MCF 10A (cell line): ENCODE results near the gene ABHD12B. TPM values are rescaled to one million over a fixed set of nuclear protein-coding genes. Genes with fewer than 3 reads are reported as not detected.

ENCODE experiments used
- BruUV-seq: library from RNA; stranded (reverse); fragments of 400-500 nt; replicated peaks from 2 replicates; lab custom pipeline; 2021; lab: Mats Ljungman, UMichigan
- CTCF ChIA-PET: fragments of 300-600 bp; sonication (Branson Sonifier 250); formaldehyde crosslinking; extraction: SDS; loops from one replicate; lab custom pipeline; 2021; ENCODE audit warnings: antibody characterized with exemption, inconsistent platforms; lab: Yijun Ruan, JAX
- POLR2A ChIA-PET: fragments of 300-600, 350-650 bp; sonication (Branson Sonifier 250); formaldehyde crosslinking; extraction: SDS; loops from one replicate; lab custom pipeline; 2020; ENCODE audit warnings: antibody characterized with exemption, inconsistent platforms; lab: Yijun Ruan, JAX
- DNase-seq: peaks from one replicate; pipeline ENCODE4 v3.0.0-alpha.2; 2018; ENCODE audit not compliant: unreplicated experiment
- H3K27ac Mint-ChIP-seq: one replicate; pipeline ENCODE4 v1.8.0; 2022; ENCODE audit warnings: mild to moderate bottlenecking, low read depth, mixed read lengths; ENCODE audit not compliant: unreplicated experiment
- H3K27me3 Mint-ChIP-seq: one replicate; pipeline ENCODE4 v1.8.0; 2022; ENCODE audit warnings: mixed read lengths; ENCODE audit not compliant: insufficient read depth, unreplicated experiment
- H3K36me3 Mint-ChIP-seq: one replicate; pipeline ENCODE4 v1.8.0; 2022; ENCODE audit warnings: mild to moderate bottlenecking, moderate library complexity, mixed read lengths; ENCODE audit not compliant: insufficient read depth, unreplicated experiment
- H3K4me1 Mint-ChIP-seq: one replicate; pipeline ENCODE4 v1.8.0; 2022; ENCODE audit warnings: mixed read lengths; ENCODE audit not compliant: insufficient read depth, unreplicated experiment
- H3K4me3 Mint-ChIP-seq: one replicate; pipeline ENCODE4 v1.8.0; 2022; ENCODE audit warnings: mild to moderate bottlenecking, moderate library complexity, mixed read lengths; ENCODE audit not compliant: unreplicated experiment
- H3K9me3 Mint-ChIP-seq: one replicate; pipeline ENCODE4 v1.8.0; 2022; ENCODE audit warnings: mixed read lengths; ENCODE audit not compliant: unreplicated experiment
- CTCF ChIP-seq: fragments of 200-600 bp; IDR thresholded peaks from one replicate; pipeline ENCODE4 v1.8.0; 2022; ENCODE audit warnings: antibody characterized with exemption, mild to moderate bottlenecking; ENCODE audit not compliant: unreplicated experiment
- intact Hi-C: fragments of 100-400 bp; cut with micrococcal nuclease; formaldehyde crosslinking; loops from 2 replicates; pipeline ENCODE4 v1.14.1; 2022
- total RNA-seq: library from RNA; stranded (reverse); gene quantifications from 2 replicates; pipeline ENCODE4 v1.2.3, GENCODE V29; 2022

The ABHD12B gene
- total RNA-seq, 1 experiment from 2014 or later, result not detected

DNA sequence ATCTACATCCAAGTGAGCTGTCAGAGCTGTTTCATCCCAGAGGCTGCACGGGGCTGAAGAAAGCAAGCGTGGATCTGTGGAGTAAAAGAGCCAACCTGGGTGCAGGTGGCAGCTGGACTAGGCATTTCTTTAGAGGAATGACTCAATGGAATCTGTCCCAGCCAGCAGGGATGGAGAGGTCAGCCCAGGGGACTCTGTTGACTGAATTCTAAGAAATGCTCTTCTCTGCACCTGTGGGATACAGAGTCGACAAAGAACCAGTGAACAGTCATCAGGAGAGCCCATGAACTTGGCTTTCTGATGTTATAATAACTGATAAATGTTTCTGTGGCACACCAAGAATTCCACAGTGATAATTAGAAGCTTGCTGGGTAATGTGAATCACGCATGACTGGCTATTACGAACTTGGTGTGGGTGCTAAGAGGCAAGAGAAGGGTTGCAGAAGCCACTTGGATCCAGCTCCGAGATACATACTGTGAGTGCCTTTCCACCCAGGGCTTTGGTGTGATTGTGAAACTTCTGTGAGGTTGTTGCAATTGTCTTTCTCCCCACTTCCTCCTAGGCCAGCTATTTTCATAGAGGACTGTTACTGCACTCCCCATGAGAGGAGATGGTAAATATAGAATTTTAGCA is 56.3 kb downstream of the ABHD12B start:
- Mint-ChIP-seq H3K27me3 (no peaks in the 10 kb centered on the region), H3K27ac (peak overlapping the region; percentile 27), H3K36me3 (peaks cover 68% of the 10 kb centered on the region), H3K4me3 (no peak overlapping the region), H3K4me1 (no peaks in the 10 kb centered on the region), H3K9me3 (no peaks in the 10 kb centered on the region)
- ChIA-PET POLR2A (interaction anchor here (0.9 to 1.6 kb wide), 3 partner anchors 9 to 16 kb away, joined by 3 to 7 read pairs (median 4); partner anchors contain the start of gene PYGL), CTCF (interaction anchor here (0.6 kb wide), 1 partner anchor 70 kb away, joined by 3 read pairs; no protein-coding TSS in a partner anchor)
- peak; percentile 49 for DNase-seq
- no peak for TF ChIP-seq CTCF
- no TSS peak for BruUV-seq
- intact Hi-C loops, result no loop called here

- BruUV-seq, result no TSS peak
- no peak for TF ChIP-seq CTCF
- H3K4me3 Mint-ChIP-seq, result no peak overlapping the region
- CTCF ChIA-PET, result no interaction called here
- intact Hi-C loops, result no loop called here
- POLR2A ChIA-PET, result no interaction called here
- no peak overlapping the region for H3K27ac Mint-ChIP-seq
- H3K36me3 Mint-ChIP-seq, result peaks cover 68% of the 10 kb centered on the region
- H3K4me1 Mint-ChIP-seq, result no peaks in the 10 kb centered on the region
- no peaks in the 10 kb centered on the region for H3K9me3 Mint-ChIP-seq
- no peaks in the 10 kb centered on the region for H3K27me3 Mint-ChIP-seq
- DNase-seq, result no peak
Observed at GRCh38 chr14:50929506-50929905, 57.7 kb downstream of the ABHD12B start.

- TF ChIP-seq CTCF, result no peak
- no peak overlapping the region for H3K27ac Mint-ChIP-seq
- no peak overlapping the region for H3K4me3 Mint-ChIP-seq
- H3K9me3 Mint-ChIP-seq, result no peaks in the 10 kb centered on the region
- no TSS peak for BruUV-seq
- H3K36me3 Mint-ChIP-seq, result peaks cover 72% of the 10 kb centered on the region
- intact Hi-C loops, result no loop called here
- DNase-seq, result no peak
- H3K4me1 Mint-ChIP-seq, result peaks cover under 1% of the 10 kb centered on the region
- no peaks in the 10 kb centered on the region for H3K27me3 Mint-ChIP-seq
- ChIA-PET POLR2A (no interaction called here), CTCF (no interaction called here)
Observed at GRCh38 chr14:50931559-50931958, 59.7 kb downstream of the ABHD12B start.

DNA sequence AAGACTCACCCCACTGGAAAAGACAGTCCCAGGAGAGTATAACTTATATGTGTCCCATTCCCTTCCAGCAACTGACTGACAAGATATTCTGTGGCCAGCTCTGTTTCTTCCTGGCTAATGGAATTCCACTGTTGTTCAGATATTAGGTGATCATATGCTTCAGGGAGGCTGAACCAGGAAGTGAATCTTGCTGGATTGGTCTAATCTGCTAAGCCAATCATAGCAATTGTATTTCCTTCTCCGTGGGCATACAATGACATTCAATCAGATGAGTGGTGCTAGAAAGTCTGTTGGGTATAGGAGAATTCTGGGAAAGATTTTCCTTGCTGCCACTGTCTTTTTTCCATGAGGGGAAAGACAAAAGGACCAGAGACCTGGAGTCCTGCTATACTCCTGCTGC is 60.3 kb downstream of the ABHD12B start:
- TF ChIP-seq CTCF, result no peak
- Mint-ChIP-seq H3K9me3 (no peaks in the 10 kb centered on the region), H3K36me3 (peaks cover 78% of the 10 kb centered on the region), H3K4me1 (peaks cover 5% of the 10 kb centered on the region), H3K27ac (no peak overlapping the region), H3K27me3 (no peaks in the 10 kb centered on the region), H3K4me3 (no peak overlapping the region)
- intact Hi-C loops, result no loop called here
- CTCF ChIA-PET, result no interaction called here
- no peak for DNase-seq
- no TSS peak for BruUV-seq
- POLR2A ChIA-PET, result no interaction called here
